ENCODE results near the gene MEDAG.

Gene MEDAG

DNA sequence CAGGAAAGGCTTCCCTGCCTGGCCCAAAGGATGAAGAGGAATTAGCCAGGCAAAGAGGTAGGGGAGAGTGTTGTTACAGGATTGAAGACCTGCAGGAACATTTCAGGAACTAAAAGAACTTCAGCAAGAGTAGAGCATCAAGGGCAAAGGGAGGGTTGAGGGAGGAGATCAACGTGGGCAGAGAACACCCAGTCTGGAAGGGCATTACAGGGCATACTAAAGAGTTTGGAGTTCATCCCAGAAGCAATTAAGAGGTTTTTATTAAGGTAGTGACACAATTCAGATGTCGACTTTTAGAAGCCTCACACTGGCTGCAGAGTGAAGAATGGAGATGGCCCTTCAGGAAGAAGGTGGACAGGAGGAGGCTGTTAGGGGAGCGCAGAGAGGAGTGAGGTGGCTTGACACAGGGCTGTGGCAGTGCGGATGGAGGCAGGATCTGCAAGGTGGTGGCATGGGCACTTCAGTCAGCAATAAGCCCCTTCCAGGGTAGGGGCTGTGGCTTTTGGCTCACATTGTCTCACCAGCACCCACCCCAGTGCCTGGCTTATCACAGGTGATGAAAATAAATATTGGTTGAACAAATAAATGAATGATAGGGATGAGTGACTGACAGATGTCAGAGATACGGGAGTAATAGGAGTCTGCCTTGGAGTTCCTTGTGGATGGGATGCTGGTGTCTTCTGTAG lies 51.3 kb downstream of the MEDAG start:
- DNase-seq (ENCODE audit: low read depth in 3 of 3), result no peak

DNA sequence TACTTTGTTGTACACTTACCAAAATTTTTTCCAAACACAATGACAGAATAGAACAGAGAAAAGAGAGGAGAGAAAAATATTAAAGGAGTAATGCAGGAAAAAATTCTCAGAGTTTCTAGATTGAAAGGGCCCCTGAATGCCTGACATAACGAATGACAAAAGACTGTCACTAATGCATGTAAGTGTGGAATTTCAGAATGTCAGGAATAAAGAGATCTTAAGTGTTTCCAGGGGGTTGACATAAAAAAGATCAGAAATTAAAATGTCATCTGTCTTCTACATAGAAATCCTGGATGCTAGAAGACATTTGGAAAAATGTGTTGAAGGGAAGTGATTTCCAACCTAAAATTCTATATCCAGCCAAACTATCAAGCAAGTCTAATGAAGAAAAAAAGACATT lies 53.6 kb downstream of the MEDAG start:
- DNase-seq (ENCODE audit: low read depth in 3 of 3), result no peak

DNA sequence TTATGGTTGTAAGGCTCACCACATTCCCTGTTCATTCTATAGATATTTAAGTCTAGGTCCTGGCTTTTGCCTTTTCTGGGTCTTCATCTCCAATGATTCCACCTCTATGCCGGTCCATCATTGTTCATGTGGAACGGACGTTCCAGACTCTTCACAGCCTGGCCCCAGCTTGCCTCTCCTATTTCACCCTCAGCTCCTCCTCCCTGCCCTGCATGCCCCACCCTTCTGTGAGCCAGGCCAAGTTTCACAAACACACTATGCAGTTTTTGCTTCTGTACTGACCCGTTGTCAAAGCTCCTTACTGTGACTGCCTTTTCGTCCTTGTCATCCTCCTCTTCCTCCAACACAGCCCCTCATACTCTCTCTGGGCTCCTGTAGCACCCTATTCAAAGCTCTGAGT lies 57.7 kb downstream of the MEDAG start:
- no peak for DNase-seq (ENCODE audit: low read depth in 3 of 3)

DNA sequence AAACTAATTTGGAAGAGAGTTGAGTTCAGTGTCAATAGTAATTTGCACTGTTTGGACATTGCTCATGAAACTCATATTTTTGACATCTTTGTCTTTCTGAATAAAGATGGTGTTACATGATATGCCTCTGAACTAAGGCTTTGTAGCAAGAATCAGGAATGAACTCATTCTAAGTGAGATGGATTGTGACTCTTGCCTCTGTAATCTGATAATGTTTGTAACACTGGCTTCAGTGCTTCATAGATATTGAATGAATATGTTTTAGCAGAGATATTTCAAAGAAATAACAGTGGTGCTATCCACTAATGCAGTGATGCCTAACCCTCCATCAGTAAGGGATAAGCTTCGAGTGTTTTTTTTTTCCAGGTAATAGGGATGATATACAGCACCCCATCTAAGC lies 59.3 kb downstream of the MEDAG start:
- no peak for DNase-seq (ENCODE audit: low read depth in 3 of 3)

DNA sequence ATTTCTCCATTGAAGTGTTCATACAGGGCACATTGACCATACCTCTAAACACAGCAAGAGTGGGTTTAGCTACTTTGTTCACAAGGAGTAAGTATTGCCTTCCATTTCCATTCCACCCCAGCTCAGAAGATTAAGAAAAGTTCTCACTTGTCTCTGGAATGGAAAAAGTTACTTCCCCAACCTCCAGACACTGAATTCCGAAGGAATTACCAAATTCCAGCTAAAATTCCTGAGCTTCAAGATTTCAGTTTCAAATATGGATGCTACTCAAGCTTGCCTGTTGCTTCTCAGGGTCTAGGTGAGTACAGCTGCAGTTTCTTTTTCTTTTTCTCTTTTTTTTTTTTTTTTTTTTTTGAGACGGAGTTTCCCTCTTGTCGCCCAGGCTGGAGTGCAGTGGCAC lies 60.0 kb downstream of the MEDAG start:
- no peak for DNase-seq (ENCODE audit: low read depth in 3 of 3)

DNA sequence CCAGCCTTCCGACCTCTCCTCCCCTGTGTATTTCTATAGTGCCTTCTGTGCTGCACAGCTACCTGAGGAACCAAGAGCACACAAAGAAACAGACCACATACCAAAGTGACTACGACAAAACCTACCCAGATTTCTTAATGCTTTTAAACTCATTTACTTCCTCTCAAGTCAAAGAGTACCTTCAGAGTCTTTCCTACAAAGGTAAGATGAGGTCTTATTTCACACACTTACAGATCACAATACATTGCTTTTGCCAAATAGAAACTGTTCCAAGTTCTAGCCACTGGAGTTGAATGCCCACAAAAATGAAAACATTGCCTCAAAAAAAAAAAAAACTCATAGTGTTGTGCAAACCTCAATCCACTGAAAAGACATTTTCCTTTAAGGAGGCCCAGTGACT lies 62.8 kb downstream of the MEDAG start:
- DNase-seq (ENCODE audit: low read depth in 3 of 3), result no peak

DNA sequence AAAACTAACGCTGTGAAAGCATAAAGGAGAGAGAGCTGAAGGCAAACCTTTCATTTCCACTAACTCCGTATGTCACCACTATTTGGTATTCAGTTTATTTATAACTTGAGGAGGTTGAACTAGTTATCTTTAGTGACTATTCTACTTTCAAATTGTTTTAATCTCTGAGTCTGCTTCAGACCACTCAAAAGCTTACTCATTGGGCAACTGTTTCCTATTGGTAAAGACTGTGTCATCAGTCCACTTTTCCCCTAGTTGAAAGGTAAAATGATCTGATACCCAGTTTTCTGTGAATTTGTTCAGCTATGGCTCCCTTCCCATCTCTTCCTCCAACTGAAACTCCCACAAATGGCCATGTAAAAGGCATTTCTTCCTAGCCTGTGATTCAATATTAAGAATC lies 65.5 kb downstream of the MEDAG start:
- no peak for DNase-seq (ENCODE audit: low read depth in 3 of 3)

DNA sequence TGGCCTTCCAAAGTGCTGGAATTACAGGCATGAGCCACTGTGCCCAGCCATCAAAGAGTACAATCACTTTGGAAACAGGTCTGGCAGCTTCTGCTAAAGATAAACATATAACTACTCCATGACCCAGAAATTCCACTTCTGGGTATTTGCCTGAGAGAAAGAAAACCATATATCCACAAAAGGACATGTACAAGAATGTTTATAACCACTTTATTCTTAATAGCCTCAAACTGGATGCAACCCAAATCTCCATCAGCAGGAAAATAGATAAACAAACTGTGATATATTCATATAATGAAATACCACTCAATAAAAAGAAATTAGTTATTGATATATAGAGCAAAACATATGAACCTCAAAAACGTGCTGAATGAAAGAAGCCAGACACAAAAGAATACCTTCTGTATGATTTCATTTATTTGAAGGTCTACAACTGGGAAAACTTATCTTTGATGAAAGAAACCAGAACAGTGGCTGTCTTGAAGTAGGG lies 66.9 kb downstream of the MEDAG start:
- DNase-seq (ENCODE audit: low read depth in 3 of 3), result no peak

DNA sequence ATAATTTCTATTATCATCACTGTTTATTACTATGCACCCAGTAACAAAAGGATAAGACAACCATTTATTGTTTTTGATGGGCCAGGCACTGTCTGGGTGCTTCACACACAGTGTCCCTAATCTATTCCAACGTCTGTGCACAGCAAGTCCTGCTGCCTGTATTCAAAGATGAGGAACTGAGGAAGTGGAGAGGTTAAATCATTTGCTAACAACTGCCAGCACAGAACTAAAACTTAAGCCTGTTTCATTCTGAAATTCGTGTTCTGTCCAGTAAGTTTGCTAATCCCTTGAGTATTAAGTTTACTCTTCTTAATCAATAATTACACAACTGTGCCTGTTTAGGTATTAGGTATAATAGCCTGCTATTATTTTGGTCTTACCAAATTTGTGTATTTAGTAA lies 68.3 kb downstream of the MEDAG start:
- DNase-seq (ENCODE audit: low read depth in 3 of 3), result no peak
